ENCODE measurements around the gene CD164.

Gene CD164

DNA sequence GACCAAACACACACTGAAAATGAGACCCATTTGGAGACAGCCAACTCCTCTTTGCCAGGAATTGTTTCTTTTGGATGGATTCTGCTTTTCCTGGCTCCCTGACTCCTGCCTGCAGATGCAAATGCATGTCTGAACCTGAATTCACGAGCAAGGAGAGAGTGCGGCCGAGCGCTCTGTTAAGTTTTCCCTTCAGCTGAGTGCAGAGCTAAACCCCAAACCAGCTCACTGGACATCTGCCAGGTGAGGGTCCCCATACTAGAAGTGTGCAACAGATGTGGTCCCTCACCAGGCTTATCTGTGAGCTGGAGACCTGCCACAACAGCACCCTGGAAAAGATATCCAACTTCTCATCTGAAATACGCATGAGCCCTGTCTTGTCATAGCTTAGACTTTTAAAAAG lies 59.0 kb downstream of the CD164 start:
- peak overlapping the region; percentile 69 to 75 for H3K27ac ChIP-seq
- H3K4me1 ChIP-seq = peaks cover 0 to 33% (median 17%) of the 10 kb centered on the region in 4 donors
- TF ChIP-seq, protein P1, sequence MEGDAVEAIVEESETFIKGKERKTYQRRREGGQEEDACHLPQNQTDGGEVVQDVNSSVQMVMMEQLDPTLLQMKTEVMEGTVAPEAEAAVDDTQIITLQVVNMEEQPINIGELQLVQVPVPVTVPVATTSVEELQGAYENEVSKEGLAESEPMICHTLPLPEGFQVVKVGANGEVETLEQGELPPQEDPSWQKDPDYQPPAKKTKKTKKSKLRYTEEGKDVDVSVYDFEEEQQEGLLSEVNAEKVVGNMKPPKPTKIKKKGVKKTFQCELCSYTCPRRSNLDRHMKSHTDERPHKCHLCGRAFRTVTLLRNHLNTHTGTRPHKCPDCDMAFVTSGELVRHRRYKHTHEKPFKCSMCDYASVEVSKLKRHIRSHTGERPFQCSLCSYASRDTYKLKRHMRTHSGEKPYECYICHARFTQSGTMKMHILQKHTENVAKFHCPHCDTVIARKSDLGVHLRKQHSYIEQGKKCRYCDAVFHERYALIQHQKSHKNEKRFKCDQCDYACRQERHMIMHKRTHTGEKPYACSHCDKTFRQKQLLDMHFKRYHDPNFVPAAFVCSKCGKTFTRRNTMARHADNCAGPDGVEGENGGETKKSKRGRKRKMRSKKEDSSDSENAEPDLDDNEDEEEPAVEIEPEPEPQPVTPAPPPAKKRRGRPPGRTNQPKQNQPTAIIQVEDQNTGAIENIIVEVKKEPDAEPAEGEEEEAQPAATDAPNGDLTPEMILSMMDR (IDR thresholded peaks at IDR 0.05) = no peak
- DNase-seq = peak; percentile 27 to 76
- H3K36me3 ChIP-seq = no peaks in the 10 kb centered on the region
- intact Hi-C loops (cut with DNase I; ENCODE audit: low total_unique reads) = no loop called here
- no peaks in the 10 kb centered on the region for H3K9me3 ChIP-seq
- H3K27me3 ChIP-seq = no peaks in the 10 kb centered on the region
- H3K4me3 ChIP-seq = peak overlapping the region; percentile 29 to 40

GRCh38 chr6:109322825-109323224 lies 59.4 kb downstream of the CD164 start:
- TF ChIP-seq, protein P1 (IDR thresholded peaks at IDR 0.05) = no peak
- peak overlapping the region; percentile 29 to 40 for H3K4me3 ChIP-seq
- H3K9me3 ChIP-seq = no peaks in the 10 kb centered on the region
- DNase-seq = peak; percentile 64 to 66
- peak overlapping the region; percentile 69 to 75 for H3K27ac ChIP-seq
- no peaks in the 10 kb centered on the region for H3K27me3 ChIP-seq
- no peaks in the 10 kb centered on the region for H3K36me3 ChIP-seq
- intact Hi-C loops (cut with DNase I; ENCODE audit: low total_unique reads) = no loop called here
- H3K4me1 ChIP-seq = peaks cover 0 to 33% (median 17%) of the 10 kb centered on the region in 4 donors

DNA sequence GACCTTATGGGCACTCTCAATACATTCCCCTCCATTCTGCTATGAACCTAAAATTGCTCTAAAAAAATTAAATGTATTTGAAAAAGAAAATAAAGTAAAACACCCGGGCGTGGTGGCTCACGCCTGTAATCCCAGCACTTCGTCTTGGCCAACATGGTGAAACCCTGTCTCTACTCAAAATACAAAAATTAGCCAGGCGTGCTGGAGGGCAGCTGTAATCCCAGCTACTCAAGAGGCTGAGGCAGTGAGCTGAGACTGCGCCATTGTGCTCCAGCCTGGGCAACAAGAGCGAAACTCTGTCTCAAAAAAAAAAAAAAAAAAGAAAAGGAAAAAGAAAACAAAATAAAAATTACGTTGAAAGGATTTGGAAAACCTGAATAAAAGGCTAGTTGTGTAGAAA lies 60.5 kb downstream of the CD164 start:
- Histone ChIP-seq H3K27me3 (no peaks in the 10 kb centered on the region), H3K4me1 (peaks cover 0 to 33% (median 17%) of the 10 kb centered on the region in 4 donors), H3K27ac (no peak overlapping the region), H3K4me3 (no peak overlapping the region), H3K36me3 (no peaks in the 10 kb centered on the region), H3K9me3 (no peaks in the 10 kb centered on the region)
- DNase-seq = peak in 1 of 2 donors; percentile 16
- intact Hi-C loops (cut with DNase I; ENCODE audit: low total_unique reads) = no loop called here
- TF ChIP-seq, protein P1 (IDR thresholded peaks at IDR 0.05) = no peak

- TF ChIP-seq, protein P1 (IDR thresholded peaks at IDR 0.05) = no peak
- H3K9me3 ChIP-seq = no peaks in the 10 kb centered on the region
- peaks cover 0 to 25% (median 17%) of the 10 kb centered on the region in 4 donors for H3K4me1 ChIP-seq
- no peaks in the 10 kb centered on the region for H3K36me3 ChIP-seq
- H3K27ac ChIP-seq = no peak overlapping the region
- H3K4me3 ChIP-seq = no peak overlapping the region
- no peak for DNase-seq
- intact Hi-C loops (cut with DNase I; ENCODE audit: low total_unique reads) = no loop called here
- H3K27me3 ChIP-seq = no peaks in the 10 kb centered on the region
Observed at GRCh38 chr6:109320072-109320471, 62.2 kb downstream of the CD164 start.

DNA sequence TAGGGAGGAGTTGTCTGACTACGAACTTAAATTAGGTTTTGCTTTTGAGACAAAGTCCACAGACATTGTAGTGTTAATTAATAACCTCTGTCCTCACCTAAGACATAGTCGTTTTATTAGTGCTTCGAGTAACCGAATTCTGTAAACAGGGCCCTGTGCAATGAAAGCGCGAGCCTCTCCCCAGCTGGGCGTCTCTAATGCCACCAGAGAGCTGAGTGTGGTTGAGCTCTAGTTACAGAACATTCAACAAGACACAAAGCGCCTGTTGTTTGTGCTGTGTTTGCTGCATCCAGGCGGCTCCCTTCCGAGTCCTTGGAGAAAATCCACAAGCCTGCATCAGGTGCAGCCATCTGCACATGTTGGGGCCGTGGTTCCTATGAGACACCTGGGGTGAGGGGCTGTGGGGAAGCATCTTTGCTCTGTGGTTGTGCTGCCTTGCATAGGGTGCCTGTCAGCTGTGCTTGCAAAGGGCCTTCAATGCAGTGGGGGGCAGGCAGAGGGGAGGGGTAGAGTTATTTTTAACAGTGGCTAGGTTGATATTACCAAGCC lies 63.9 kb downstream of the CD164 start:
- no peak for DNase-seq
- no peak overlapping the region for H3K4me3 ChIP-seq
- TF ChIP-seq, protein P1 (IDR thresholded peaks at IDR 0.05) = no peak
- H3K27me3 ChIP-seq = no peaks in the 10 kb centered on the region
- no peaks in the 10 kb centered on the region for H3K36me3 ChIP-seq
- no peaks in the 10 kb centered on the region for H3K9me3 ChIP-seq
- intact Hi-C loops (cut with DNase I; ENCODE audit: low total_unique reads) = no loop called here
- H3K4me1 ChIP-seq = peaks cover 0 to 12% (median 9%) of the 10 kb centered on the region in 4 donors
- no peak overlapping the region for H3K27ac ChIP-seq

GRCh38 chr6:109316909-109317308 lies 65.4 kb downstream of the CD164 start:
- Histone ChIP-seq H3K27ac (no peak overlapping the region), H3K27me3 (no peaks in the 10 kb centered on the region), H3K4me3 (no peak overlapping the region), H3K36me3 (no peaks in the 10 kb centered on the region), H3K9me3 (no peaks in the 10 kb centered on the region), H3K4me1 (peaks cover 0 to 5% (median 0%) of the 10 kb centered on the region in 4 donors)
- TF ChIP-seq, protein P1 (IDR thresholded peaks at IDR 0.05) = no peak
- DNase-seq = no peak
- intact Hi-C loops (cut with DNase I; ENCODE audit: low total_unique reads) = no loop called here
